Measurements from ENCODE around the gene CCDC59.
A peak's percentile ranks its signal among the peaks of the same experiment; 100 is the strongest.
"Not testable (repeated sequence)": the region's sequence is repeated elsewhere in the genome, so short reads cannot be mapped to it uniquely, and the experiment has no call there.

Gene CCDC59, protein sequence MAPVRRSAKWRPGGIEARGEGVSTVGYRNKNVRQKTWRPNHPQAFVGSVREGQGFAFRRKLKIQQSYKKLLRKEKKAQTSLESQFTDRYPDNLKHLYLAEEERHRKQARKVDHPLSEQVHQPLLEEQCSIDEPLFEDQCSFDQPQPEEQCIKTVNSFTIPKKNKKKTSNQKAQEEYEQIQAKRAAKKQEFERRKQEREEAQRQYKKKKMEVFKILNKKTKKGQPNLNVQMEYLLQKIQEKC

DNA sequence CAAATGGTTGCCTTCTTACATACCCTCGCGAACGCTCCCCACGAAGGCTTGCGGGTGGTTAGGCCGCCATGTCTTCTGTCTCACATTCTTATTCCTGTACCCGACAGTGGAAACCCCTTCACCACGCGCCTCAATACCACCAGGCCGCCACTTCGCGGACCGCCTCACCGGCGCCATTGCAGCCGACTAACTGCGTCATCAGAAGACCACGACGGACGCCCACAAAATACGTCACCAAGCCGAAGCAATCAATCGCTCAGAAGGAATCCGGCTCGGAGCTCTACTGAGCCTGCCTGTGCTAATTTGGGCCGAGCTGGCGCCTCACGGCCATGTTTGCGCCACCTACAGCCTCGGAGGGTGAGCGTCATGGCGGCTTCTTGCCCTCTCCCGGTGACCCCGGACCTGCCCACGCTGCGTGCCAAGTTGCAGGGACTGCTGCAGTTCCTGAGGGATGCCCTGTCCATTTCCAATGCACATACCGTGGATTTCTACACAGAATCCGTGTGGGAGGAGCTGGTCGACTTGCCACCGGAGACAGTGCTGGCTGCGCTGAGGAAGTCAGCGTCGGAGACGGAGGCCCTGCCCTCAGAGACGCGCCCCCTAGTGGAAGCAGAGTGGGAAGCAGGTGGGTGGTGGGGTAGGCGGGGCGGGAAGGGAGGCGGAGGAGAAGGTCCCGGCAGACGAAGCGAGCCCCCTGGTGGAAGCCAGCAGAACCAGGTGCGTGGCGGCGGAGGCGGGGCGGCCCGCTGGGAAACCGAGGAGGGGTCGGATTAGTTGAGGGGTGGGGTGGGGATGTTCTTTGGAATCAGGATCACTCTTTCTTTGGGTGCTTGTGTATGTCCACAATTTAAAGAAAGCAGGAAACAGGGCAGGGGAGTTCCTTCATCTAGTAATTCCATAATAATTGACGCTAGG lies at the start of gene CCDC59, which contains the start of gene METTL25:
TSS of gene CCDC59 (minus strand) at position 188 of the 915 bp plus-strand sequence. CDS start at position 177, 11 bp downstream.
TSS of gene METTL25 (plus strand) at position 330 of the 915 bp plus-strand sequence. CDS start at position 367, 37 bp downstream.
- peak; percentile 96 to 98 (median 97) for DNase-seq (ENCODE audit: low read depth in 3 of 3)

- no peak for DNase-seq (ENCODE audit: low read depth in 3 of 3)
Measured at GRCh38 chr12:82407481-82407880, 49.3 kb upstream of the CCDC59 start.

DNA sequence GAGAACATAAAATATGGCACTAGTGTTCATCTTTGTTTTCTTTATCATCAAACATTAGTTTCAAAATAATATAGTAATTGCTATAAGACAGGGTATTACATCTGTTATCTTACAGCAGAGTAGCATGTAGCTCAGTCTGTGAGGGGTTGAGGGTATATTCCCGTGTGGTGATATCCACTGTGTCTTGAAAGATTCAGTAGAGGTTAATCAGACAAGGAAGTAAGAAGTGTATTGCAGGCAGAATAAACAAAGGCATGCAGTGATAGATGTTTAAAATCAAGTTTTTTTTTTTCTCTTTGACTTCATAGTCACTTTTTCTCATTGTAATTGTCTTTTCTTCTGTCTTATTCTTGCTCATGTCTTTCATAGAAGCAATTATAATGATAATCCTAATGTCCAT lies 48.5 kb upstream of the CCDC59 start:
- no peak for DNase-seq (ENCODE audit: low read depth in 3 of 3)

DNA sequence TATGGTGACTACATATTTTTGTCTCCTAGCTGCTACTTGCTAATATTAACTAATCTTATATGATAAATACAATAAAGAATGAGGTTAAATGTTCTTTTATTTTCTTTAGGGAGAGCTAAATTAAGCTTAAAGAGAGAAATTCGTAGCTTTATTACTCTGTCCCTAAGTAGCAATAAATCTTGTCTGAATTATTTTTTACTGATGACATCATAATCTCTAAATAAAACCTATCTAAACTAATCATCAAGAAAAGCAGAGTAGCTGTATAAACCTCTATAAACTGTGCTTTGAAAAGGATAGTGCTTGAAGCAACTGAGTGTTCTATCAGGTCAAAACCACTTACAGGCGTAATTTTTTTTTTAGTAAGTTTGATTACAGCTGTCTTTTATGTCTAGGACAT lies 42.6 kb upstream of the CCDC59 start:
- DNase-seq (ENCODE audit: low read depth in 3 of 3), result no peak

- DNase-seq (ENCODE audit: low read depth in 3 of 3), result no peak
Measured at GRCh38 chr12:82398879-82399278, 40.7 kb upstream of the CCDC59 start.

GRCh38 chr12:82383930-82384552 lies 25.9 kb upstream of the CCDC59 start:
- no peak for DNase-seq (ENCODE audit: low read depth in 3 of 3)

DNA sequence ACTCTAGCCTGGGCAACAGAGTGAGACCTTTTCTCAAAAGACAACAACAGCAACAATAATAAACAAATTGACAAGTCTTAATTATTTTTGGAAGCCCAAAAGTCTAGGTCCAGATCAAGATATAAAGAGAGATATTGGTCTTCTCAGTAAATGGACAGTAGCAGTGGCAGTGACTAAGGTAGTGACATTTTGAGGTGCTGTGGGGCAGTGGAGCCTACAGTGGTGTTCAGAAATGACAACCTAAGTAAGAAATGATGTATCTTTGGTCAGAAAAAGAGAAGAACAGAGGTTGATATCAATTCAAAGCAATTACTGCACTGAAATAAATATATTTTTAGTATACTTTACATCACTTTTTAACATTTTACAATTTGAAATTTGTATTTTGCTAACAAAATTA lies 20.8 kb upstream of the CCDC59 start:
- no peak for DNase-seq (ENCODE audit: low read depth in 3 of 3)

DNA sequence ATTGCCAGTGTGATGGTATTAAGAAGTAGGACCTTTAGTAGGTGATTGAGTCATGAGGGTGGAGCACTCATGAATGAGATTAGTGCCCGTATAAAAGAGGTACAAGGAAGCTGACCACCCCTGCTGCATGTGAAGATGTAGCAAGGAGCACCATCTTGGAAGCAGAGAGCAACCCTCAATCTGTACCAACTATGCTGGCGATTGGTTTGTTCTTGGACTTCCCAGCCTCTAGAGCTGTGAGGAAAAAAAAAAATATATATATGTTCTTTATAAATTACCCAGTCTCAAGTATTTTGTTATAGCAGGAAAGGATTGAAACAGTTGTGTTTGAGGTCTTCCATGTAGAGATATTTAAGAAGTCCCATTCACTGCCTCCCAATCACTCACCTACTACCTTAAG lies 17.0 kb upstream of the CCDC59 start:
- DNase-seq (ENCODE audit: low read depth in 3 of 3), result no peak

GRCh38 chr12:82366197-82366596 lies 8.0 kb upstream of the CCDC59 start:
- no peak for DNase-seq (ENCODE audit: low read depth in 3 of 3)

GRCh38 chr12:82363990-82364389 lies 5.8 kb upstream of the CCDC59 start:
- DNase-seq (ENCODE audit: low read depth in 3 of 3), result no peak

GRCh38 chr12:82361461-82361915 lies 3.3 kb upstream of the CCDC59 start:
- DNase-seq (ENCODE audit: low read depth in 3 of 3), result no peak

DNA sequence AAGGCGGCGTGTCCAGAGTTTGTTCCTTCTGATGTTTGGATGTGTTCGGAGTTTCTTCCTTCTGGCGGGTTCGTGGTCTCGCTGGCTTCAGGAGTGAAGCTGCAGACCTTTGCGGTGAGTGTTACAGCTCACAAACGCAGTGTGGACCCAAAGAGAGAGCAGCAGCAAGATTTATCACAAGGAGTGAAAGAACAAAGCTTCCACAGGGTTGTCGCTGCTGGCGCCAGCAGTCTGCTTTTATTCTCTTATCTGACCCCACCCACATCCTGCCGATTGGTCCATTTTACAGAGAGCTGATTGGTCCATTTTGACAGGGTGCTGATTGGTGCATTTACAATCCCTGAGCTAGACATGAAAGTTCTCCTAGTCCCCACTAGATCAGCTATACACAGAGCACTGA lies 2.6 kb upstream of the CCDC59 start:
- DNase-seq (ENCODE audit: low read depth in 3 of 3), result not testable (repeated sequence)

GRCh38 chr12:82359115-82359478 lies 910 bp upstream of the CCDC59 start:
- DNase-seq (ENCODE audit: low read depth in 3 of 3), result no peak

- DNase-seq (ENCODE audit: low read depth in 3 of 3), result no peak
Measured at GRCh38 chr12:82357845-82358199, 365 bp downstream of the CCDC59 start.

- DNase-seq (ENCODE audit: low read depth in 3 of 3), result no peak
Measured at GRCh38 chr12:82357340-82357739, 847 bp downstream of the CCDC59 start.

- no peak for DNase-seq (ENCODE audit: low read depth in 3 of 3)
Measured at GRCh38 chr12:82351390-82351789, 6.8 kb downstream of the CCDC59 start.

- DNase-seq (ENCODE audit: low read depth in 3 of 3), result no peak
Measured at GRCh38 chr12:82350161-82350560, 8.0 kb downstream of the CCDC59 start.

DNA sequence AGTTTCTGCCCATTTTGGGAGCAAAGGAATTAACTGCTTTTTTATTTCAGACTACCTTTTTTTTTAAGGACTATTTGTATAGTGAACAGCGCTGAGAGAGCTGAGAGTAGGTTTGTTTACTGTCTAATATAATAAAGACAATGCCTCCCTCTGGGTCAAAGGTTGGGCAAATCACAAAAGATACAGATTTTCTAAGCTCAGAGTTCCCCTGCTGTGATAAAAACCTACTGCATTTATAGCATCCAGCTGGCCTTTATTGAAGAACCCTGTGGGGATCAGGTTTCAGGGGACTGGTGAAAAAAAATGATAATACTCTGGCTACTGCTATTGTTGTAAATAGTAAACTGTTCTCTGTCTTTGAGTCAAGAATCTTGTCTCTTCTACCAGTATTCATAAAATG lies 28.7 kb downstream of the CCDC59 start:
- DNase-seq (ENCODE audit: low read depth in 3 of 3), result no peak

GRCh38 chr12:82327861-82328260 lies 30.3 kb downstream of the CCDC59 start:
- no peak for DNase-seq (ENCODE audit: low read depth in 3 of 3)

GRCh38 chr12:82326905-82327503 lies 31.2 kb downstream of the CCDC59 start:
- no peak for DNase-seq (ENCODE audit: low read depth in 3 of 3)

DNA sequence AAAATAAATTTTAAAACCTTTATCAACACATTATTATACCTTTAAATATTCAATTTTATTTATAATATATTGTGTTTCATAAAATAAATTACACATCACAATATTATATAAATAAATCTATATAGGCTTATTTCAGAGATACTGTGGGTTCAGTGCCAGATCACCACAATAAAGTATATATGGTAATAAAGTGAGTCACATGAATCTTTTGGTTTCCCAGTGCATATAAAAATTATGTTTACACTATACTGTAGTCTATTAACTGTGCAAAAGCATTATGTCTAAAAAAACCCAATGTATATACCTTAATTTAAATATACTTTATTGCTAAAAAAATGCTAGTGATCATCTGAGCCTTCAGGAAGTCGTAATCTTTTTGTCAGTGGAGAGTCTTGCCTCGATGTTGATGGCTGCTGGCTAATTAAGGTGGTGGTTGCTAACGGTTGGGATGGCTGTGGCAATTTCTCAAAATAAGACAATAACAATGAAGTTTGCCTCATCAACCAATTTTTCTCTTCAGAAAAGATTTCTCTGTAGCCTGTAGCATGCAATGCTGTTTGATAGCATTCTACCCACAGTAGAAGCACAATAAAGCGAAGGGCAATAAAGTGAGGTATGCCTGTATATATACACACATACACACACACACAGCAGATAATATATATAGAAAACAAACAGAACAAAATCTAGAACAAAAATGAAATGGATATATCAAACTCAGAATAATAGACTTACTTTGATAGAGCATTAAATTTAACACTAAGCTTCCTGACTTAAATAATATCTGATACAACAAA lies 32.4 kb downstream of the CCDC59 start:
- DNase-seq (ENCODE audit: low read depth in 3 of 3), result no peak

All from stimulated activated CD4-positive, alpha-beta T cell treated with anti-CD3 and anti-CD28 coated beads, TNF-alpha, amount 100 ng/mL, for 24 hours (primary cell).